Ascending aorta (tissue), 2 donors: ENCODE results near the gene KPNB1. TPM values are rescaled to one million over a fixed set of nuclear protein-coding genes. Genes with fewer than 3 reads are reported as not detected.

ENCODE experiments used
- DNase-seq, 2 donors: peaks; one replicate each; pipeline ENCODE4 v3.0.0-alpha.2; 2019; ENCODE audit warnings: low spot score in 2 of 2
- H3K27ac ChIP-seq, 2 donors: fragments of 200-600 bp; sonication (generic); one replicate each; pipeline ENCODE4 v1.5.1; 2016 to 2017; ENCODE audit warnings: mild to moderate bottlenecking in 1 of 2
- H3K27me3 ChIP-seq: fragments of 200-600 bp; sonication (generic); one replicate; pipeline ENCODE4 v1.5.1; 2017
- H3K36me3 ChIP-seq, 2 donors: fragments of 200-600 bp; sonication (generic); one replicate each; pipeline ENCODE4 v1.5.1; 2016
- H3K4me1 ChIP-seq, 2 donors: fragments of 200-600 bp; sonication (generic); one replicate each; pipeline ENCODE4 v1.5.1; 2016 to 2017; ENCODE audit warnings: mild to moderate bottlenecking in 1 of 2
- H3K4me3 ChIP-seq, 2 donors: fragments of 200-600 bp; sonication (generic); one replicate each; pipeline ENCODE4 v1.5.1; 2016 to 2017; ENCODE audit warnings: mild to moderate bottlenecking in 1 of 2
- H3K9me3 ChIP-seq, 2 donors: fragments of 200-600 bp; sonication (generic); one replicate each; pipeline ENCODE4 v1.5.1; 2016
- intact Hi-C: fragments of 100-400 bp; cut with DNase I; formaldehyde crosslinking; loops from one replicate; pipeline ENCODE4 v1.15.1; 2023
- total RNA-seq: library from RNA; depleted of rRNA; stranded (reverse); fragments of >200 nt; gene quantifications from one replicate; pipeline ENCODE4 v1.1.0, GENCODE V29; 2016
- TF ChIP-seq, protein P1 (sequence below), 3 experiments: fragments of 200-600 bp in 2 of 3; fragments of 450-650 bp in 1 of 3; sonication (generic) in 2 of 3; IDR thresholded peaks; one replicate each; pipeline ENCODE4 v1.5.1; 2016 to 2019; ENCODE audit warnings: antibody characterized with exemption in 3 of 3, mild to moderate bottlenecking in 1 of 3, moderate library complexity in 1 of 3

The KPNB1 gene
- total RNA-seq, 1 donor from 2014 or later = 261 TPM

DNA sequence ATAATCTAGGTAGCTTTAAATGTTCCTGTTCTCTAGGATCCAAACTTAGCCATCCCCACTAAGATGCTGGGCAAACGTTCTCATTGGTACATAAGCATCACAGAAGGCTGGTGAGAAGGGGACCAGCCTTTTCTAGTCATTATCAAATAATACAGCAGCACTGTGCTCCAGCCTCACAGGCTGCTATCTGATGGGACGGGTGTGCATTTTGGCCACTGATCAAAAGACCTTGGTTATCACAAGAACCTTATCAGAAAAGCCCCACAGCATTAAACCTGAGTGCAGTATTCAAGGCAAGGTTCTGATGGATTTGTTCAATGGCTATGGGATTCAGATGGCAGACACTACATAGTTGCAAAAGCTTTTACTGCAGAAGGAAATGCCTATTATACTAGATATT, 19.1 kb upstream of the KPNB1 start:
- TF ChIP-seq, protein P1, sequence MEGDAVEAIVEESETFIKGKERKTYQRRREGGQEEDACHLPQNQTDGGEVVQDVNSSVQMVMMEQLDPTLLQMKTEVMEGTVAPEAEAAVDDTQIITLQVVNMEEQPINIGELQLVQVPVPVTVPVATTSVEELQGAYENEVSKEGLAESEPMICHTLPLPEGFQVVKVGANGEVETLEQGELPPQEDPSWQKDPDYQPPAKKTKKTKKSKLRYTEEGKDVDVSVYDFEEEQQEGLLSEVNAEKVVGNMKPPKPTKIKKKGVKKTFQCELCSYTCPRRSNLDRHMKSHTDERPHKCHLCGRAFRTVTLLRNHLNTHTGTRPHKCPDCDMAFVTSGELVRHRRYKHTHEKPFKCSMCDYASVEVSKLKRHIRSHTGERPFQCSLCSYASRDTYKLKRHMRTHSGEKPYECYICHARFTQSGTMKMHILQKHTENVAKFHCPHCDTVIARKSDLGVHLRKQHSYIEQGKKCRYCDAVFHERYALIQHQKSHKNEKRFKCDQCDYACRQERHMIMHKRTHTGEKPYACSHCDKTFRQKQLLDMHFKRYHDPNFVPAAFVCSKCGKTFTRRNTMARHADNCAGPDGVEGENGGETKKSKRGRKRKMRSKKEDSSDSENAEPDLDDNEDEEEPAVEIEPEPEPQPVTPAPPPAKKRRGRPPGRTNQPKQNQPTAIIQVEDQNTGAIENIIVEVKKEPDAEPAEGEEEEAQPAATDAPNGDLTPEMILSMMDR (IDR thresholded peaks at IDR 0.05) = no peak

DNA sequence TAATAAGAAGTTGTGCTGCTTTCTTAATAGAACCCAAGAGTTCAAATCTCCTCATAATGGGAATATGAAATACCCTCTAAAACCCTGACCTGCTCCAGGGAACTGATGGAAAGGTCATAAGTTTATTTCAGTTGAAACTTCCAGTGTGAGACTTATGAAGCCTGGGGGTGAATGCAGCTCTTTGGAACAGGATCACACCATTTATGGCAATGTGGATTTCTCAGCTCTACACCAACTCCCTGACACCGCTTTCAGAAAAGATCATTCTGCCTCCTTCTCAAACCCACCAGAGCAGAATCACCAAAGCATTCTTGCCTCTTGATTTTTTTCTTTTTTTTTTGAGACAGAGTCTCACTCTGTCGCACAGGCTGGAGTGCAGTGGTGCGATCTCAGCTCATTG, 16.7 kb upstream of the KPNB1 start:
- Histone ChIP-seq H3K4me1 (no peaks in the 10 kb centered on the region), H3K4me3 (no peak overlapping the region), H3K36me3 (peaks cover 2 to 21% of the 10 kb centered on the region in 2 donors), H3K27ac (no peak overlapping the region), H3K27me3 (no peaks in the 10 kb centered on the region), H3K9me3 (no peaks in the 10 kb centered on the region)
- intact Hi-C loops = no loop called here
- DNase-seq = no peak
- TF ChIP-seq, protein P1 (IDR thresholded peaks at IDR 0.05) = no peak

More for the DNA sequence above, 19.1 kb upstream of the KPNB1 start:
- no peak overlapping the region for H3K4me3 ChIP-seq
- no peaks in the 10 kb centered on the region for H3K4me1 ChIP-seq
- H3K27ac ChIP-seq = no peak overlapping the region
- no peaks in the 10 kb centered on the region for H3K27me3 ChIP-seq
- H3K36me3 ChIP-seq = peaks cover 0 to 11% of the 10 kb centered on the region in 2 donors
- no peaks in the 10 kb centered on the region for H3K9me3 ChIP-seq
- intact Hi-C loops = no loop called here
- DNase-seq = no peak

DNA sequence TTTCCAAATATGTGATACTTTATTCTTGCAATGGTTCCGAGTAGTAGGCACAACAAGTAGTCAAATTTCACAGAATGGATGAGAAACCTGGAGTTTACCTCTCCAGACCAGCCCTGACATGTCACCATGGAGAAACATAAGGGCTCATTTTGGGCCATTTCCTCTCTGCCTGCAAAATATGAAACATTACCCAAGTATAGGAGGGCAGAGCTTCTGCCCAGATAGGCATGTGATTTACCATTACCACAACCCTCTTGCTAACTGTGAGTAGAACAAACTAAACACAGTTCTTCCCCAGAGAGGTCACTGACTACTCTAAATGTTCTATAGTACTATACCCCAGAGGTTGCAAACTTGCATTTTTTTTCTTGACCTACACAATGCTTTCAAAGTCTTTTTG, 15.7 kb upstream of the KPNB1 start:
- Histone ChIP-seq H3K36me3 (peaks cover 4 to 22% of the 10 kb centered on the region in 2 donors), H3K27me3 (no peaks in the 10 kb centered on the region), H3K27ac (no peak overlapping the region), H3K4me3 (no peak overlapping the region), H3K9me3 (no peaks in the 10 kb centered on the region), H3K4me1 (no peaks in the 10 kb centered on the region)
- intact Hi-C loops = no loop called here
- TF ChIP-seq, protein P1 (IDR thresholded peaks at IDR 0.05) = no peak
- no peak for DNase-seq

DNA sequence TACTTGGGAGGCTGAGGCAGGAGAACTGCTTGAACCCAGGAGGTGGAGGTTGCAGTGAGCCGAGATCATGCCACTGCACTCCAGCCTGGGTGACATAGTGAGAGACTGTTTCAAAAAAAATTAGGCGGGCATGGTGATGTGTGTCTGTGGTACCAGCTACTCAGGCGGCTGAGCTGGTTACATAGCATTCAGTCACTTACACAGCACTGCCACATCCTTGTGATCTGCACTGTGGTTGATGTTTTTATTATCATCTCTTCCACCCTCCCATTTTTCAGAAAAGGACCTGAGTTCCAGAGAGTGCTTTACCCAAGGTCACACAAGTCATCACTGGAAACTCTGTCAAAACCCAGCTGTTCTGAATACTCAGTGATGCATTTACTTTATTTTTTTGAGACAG, 14.8 kb upstream of the KPNB1 start:
- H3K4me1 ChIP-seq = no peaks in the 10 kb centered on the region
- peaks cover 4 to 22% of the 10 kb centered on the region in 2 donors for H3K36me3 ChIP-seq
- H3K27me3 ChIP-seq = no peaks in the 10 kb centered on the region
- H3K9me3 ChIP-seq = no peaks in the 10 kb centered on the region
- no peak overlapping the region for H3K4me3 ChIP-seq
- H3K27ac ChIP-seq = no peak overlapping the region
- intact Hi-C loops = no loop called here
- no peak for DNase-seq
- TF ChIP-seq, protein P1 (IDR thresholded peaks at IDR 0.05) = no peak

DNA sequence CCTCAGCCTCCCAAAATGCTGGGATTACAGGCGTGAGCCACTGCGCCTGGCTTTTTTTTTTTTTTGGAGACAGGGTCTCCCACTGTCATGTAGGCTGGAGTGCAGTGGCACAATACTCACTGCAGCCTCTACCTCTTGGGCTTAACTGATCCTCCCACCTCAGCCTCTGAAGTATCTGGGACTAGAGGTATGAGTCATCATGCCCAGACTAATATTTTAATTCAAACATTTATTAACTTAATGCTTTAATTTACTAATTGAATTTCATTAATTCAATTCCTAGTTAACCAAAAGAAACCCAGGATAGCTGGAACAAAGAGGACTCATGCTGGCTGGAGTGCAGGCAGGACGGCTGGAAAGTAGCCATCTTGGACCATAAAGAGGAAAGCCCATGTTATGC, 14.0 kb upstream of the KPNB1 start:
- Histone ChIP-seq H3K27me3 (no peaks in the 10 kb centered on the region), H3K4me3 (no peak overlapping the region), H3K27ac (no peak overlapping the region), H3K9me3 (no peaks in the 10 kb centered on the region), H3K36me3 (peaks cover 4 to 22% of the 10 kb centered on the region in 2 donors), H3K4me1 (no peaks in the 10 kb centered on the region)
- TF ChIP-seq, protein P1 (IDR thresholded peaks at IDR 0.05) = no peak
- intact Hi-C loops = no loop called here
- no peak for DNase-seq
